HG02678 (cell line): ENCODE data around the gene DENND1A.

Experiments used
- ATAC-seq: cut with Tn5 transposase; IDR thresholded peaks from one replicate; pipeline ENCODE4 v1.9.1; 2021; ENCODE audit warnings: mild to moderate bottlenecking, moderate library complexity; ENCODE audit not compliant: unreplicated experiment

DENND1A gene

DNA sequence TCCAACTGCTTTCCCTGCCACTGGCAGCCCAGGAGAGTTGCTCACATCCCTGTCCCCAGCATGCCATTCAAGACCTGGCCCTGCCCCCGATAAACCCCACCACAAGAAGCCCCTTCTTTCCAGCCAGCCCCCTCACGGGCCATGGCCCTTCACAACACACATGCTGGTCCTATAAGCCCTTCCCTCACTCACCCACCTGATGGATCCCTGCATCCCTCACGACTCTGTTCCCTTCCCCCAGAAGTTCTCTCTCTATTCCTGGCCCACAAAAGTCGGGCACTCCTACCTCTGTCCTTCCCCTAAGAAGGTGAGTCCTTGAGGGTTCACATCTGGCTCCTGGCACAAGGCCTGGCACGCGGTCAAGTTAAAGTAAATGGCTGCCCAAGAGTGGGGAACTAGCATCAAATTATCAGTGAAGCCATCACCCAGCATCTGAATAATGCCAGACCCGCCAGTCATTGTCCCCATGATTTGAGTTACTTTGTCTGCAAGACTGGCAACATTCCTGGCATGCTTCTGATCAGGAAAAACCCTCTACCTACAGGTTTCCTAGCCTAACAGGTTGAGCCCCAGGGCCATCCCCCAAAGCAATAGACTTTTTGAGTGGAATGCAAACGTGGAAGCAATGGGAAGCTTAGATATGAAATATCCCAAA is 508.0 kb downstream of the DENND1A start:
- no peak for ATAC-seq

DNA sequence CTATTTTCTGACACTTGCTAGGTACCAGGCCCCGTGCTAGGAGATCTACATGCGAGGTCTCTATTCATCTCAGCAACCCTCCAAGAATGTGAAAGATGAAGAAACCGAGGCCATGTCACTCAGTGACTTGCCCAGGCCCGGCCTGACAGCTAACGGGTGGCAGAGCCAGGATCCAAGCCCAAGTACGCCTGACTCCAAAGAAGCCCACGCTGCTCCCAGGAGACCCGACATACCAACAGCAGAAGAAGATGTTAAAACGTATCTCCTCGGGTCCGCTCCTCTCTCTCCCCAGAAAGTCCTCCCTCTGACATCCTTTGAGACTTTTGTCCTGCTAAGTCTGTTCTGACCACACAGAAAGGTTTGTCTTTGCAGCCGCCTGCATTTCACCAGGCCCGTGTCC is 508.7 kb downstream of the DENND1A start:
- no peak for ATAC-seq

DNA sequence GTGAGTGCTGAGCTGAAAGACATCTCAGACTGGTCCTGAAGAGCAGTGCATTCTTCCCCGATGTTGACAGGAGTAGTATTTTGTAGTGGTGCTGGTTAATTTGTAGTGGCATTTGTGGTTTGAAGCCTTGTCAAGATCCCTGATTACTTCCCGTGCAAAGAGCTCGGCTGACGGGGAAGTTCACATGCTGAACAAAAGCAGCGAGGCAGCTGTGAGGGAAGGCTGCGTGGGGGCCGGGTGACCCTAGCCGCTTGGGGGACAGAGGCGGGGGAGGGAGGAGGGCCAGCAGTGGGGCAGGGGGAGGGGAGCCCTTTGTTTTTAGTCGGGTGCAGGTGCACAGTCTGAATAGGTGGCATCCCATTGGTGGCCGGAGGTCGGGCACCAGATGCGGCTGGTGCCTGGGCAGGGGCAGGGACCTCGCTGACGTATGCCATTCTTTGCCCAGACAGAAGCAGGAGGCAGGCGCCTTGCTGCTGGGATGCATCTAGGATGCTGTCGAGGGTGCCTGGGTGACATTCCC is 509.3 kb downstream of the DENND1A start:
- no peak for ATAC-seq

DNA sequence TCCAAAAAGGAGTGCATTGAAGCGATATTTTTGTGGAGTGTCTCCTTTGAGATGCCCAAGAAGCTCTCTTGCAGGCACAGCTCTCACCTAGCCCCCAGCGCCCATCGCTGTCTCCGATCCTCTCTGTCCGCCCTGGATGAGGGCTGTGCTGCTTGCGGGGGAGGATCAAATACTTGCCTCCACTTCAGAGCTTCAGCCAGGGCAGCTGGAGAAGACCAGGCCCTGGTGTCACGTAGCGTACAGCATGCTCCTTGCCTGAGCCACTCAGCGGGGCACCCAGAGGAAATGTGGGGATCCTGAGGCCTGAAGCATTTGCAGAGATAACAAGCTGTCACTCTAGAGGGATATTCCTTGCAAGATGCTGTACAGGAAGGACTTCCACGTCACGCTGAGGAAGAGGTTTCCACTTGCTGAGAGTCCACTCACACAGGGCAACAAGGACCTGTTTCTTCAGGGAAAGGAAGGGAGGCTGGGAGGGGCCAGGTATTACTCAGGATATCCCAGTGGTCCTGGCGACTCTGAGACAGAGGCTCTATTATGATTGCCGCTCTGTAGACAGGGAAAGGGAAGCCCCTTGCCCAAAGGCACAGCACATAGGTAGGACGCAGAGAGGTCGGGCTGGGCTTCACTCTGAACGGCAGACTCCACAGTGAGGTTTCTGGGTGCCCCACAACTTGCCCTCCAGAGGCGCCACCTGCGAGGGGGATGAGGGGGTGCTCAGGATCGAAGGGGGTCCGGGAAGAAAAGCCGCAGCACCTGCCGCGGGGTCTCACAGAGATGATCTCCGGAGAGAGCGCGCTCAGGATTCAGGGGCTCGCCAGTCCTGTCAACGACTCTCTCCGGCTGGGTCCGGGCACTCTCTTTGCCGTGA is 510.0 kb downstream of the DENND1A start:
- no peak for ATAC-seq

DNA sequence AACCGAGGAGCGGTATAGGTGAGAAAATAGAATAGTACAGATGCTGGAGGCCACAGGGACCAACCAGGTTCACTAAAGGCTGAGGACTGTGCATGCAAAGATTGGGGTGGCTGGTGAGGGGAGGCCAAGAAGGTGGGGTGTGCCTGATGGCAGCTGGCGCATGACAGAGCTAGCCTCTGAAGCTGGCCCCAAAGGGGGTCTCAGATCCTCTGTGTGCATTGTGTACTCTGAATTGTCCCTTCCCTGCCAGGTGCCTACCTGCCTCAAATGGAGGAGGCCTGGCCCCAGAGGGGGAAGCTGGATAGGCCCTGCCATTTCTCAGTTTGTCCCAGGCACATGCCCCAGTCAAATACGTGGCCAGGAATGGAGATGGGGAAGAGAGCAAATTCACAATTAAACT is 510.8 kb downstream of the DENND1A start:
- ATAC-seq: no peak

DNA sequence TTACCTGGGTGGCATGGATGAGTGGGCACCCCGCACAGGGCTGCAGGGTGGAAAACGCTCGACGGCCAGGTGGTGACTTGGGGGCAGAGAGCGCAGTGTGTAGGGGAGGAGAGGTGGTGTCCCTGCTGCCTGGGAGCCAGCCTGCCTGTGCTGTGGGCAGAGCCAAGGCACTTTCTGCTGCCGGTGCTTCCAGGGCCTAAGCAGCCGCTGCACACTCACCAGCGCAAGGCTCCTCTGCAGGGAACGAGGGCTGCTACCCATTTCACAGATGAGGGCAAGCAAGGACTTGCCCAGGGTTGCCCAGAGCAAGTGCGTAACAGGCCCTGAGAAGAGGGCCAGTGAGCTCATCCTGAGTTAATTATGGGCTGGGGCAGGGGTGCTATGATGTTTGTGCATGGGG is 511.4 kb downstream of the DENND1A start:
- no peak for ATAC-seq

DNA sequence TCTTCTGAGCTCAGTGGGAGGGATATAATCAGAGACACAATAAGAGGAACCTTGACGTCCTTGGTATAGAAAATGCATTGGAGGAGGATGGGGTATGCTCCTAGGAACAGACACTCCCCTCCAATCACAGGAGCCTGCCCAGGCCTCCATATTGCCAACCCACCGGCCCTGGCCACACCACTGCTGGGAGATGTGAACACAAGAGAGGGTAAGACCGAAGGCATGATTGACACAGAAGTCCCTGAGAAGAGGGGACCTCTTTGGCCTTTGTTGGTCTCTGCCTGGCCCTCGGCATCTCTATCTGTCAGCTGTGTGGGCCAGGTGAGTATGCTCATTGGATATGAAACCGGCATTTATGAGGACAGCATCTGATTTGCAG is 511.9 kb downstream of the DENND1A start:
- ATAC-seq: no peak

DNA sequence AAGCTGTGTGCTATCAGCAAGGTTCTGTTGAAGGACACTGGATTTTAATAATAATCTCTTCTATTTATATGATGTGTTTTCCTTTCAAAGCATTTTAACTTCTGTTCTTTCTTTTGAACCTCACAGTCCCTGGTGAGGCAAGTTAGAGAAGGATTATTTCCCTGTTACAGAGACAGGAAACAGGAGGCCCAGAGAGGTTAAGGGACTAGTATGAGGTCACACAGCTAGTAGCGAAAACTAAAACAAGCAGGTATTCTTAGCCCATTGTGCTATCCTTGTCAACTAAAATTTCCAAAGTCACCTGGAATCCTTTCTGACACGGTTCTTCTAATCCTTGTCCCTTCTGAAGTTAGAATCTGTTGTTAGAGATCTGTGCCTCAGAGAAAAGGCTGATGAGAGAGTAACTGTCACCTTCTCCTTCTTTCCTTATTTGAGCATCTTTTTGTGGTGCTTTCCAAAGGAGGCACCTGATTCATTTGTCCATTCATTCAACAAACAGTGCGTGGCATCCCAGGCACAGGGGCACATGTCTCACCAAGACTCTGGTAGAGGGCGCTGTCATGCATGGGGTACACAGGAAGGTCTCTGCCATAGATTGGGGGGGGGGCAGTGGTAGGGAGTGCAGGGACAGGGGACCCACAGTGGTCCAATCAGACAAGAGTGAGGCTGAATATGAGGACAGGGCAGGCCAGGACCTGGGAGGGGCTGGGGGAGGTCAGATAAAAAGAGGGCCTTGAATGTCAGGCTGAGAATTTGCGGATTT is 512.5 kb downstream of the DENND1A start:
- no peak for ATAC-seq

DNA sequence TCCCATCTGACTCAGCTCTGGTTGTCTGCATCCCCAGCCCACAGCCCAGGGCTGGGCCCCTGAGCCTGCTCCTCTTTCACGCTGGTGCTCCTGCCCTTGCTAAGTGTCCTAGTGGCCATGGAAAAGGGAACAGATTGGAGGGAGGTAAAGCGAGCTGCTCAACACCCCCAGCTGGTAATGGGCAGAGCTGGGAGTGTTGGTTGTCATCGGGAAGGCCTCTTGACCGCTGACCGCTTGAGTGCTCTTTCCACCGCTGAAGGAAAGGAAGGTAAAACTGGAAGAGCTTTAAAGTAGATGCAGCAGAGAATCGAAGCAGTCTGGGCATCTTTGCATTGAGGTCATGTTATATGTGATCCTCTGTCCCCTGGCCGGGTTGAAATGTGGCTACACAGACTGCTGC is 513.8 kb downstream of the DENND1A start:
- no peak for ATAC-seq

DNA sequence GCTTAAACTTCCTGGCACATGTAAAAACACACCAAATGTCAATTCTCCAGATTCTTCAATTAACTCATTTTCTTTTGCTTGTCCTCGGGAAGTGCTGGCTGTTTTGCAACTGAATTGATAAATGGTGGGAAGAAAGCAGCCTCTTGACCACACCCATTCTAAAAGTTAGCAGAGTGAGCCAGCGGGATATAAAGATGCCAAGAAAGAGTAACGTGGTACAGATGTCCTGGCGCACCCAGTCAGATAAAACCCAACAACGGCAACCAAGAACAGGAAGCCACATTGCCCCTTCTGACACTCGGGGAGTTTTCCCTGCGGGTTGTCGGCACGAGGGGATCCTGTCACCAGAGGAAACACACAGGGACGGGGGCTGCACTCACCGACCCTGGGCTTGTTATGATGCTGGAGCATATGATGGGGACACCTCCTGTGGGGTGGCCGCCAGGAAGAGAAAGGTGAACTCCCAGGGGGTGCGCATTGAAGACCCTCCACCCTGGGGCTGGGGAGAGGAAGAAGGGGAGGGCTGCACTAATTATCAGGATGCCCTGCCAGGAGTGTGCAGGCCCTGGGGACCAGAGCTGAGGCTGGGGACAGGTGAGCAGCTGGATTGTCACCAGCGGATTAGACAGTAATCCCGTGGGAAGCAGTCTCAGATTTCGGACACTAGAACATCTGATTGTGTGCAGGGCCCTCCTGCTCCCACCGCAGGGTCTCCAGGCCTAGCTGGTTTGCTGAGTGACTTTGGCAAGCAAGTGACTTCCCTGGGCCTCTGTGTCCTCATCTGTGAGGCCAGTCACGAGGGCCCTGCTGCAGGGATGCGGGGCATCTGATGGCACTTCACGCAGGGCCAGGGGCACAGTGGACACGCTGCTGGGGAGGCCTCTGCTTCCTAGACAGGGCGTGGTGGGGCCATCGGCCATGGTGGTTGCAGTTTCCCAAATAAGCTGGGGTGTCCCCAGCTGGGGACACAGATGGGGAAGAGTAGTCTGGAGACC is 514.7 kb downstream of the DENND1A start:
- no peak for ATAC-seq

DNA sequence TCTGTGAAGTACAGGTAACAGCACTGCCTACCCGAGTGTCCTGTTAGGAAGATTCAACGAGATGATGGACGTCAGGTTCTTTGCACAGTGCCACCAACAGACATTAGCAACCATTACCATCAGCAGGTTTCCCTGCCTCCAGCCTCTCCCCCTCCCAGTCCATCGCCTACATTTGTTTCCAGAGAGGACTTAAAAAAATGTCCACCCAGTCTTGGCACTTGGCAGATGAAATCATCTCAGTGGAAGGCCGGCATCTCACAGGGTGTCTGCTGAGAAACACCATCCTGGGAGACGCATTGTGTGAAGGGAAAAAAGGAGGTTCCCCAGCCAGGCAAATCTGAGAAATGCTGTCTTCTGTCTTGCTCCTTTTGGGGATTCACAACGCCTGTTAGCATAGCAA is 515.7 kb downstream of the DENND1A start:
- no peak for ATAC-seq

DNA sequence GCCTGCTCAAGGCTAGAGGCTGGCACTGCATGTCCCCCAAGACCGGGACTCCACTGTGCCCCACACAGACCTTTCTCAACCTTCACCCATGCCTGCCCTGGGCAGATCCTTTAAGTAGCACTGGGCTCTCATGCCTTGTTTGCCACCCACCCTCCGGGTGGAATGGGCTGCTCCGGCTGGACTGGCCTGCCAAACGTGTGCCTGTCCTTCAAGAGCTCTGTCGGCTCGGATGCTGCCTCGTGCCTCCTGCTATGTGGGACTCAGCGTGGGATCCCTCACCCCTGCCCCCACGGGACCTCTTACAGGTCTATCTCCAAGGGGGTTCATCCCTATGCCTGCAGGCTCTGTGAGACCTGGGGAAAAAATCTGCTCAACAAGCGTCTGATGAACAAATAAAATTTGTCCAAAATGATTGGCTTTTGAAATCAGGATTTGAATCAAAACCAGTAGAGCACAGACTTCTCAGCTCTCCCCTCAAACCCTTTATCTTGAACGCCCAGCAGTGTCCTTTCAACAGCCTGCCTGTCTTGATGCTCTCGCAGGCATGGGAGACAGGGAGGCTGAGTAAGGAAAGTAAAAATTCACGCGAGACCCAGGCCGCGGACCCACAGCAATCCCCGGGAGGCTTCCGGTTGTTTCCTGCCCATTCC is 517.6 kb downstream of the DENND1A start:
- no peak for ATAC-seq

DNA sequence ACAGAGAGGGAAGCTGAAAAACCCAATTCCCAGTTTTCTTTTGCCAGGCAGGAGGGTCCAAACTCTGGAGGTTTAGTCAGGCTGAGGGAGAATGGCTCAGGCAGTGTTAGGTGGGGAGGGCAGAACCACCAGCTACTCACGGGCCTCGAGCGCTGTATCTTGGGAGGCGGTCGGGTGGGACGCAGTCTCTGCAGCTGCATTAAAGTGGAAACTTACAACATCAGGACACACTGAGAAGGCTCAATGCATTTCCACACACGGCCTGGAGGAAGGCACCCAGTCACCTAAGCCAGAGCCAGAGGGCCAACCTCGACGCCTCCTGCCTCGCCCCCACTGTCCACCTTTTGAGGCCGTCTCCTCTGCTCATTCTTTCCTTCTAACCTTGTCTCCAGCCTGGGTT is 518.3 kb downstream of the DENND1A start:
- no peak for ATAC-seq

DNA sequence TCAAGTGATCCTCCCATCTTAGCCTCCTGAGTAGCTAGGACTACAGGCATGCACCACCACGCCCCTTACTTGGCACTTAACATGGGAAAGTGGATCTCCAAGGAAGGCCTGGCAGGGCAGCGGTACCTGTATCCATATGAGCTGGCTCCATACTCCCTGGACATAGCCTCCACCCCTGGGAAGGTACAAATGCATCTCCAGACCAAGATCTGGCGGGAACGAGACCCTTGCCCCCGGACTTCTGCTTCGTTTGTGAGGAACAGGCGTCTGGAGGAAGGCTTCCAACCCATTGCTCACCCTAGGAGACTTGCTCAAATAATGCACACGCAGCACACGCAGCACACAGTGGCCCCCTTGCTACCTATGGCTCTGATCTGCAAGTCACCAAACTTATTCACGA is 518.7 kb downstream of the DENND1A start:
- ATAC-seq: no peak

DNA sequence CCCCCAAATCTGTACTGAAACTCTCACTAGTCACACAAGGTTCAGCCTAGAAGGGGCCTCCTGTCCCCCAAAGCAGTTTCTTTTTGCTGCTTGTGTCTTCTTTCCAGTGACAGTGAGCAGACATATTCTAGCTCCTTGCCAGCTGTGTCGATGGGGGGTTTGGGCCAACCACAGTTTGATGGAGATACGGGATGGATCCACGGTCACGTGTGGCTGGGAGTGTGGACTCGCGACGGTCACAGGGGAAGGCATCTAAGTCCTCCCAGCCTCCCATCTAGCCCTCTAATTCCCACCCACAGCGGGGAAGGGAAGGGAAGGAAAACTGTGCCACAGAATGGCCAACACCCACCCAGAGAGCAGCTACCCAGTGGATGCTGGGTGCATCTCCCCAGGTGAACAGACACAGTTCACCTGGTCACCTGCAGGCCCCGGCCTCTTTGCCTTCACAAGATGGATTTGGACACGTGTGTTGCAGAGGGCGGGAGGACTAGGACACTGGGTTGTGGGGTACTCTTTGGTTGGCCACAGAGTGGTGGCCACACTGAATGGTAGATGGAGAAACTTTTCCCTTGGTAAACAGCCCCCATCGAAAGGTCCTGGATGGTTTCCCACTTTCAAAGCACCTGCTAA is 519.5 kb downstream of the DENND1A start:
- no peak for ATAC-seq

DNA sequence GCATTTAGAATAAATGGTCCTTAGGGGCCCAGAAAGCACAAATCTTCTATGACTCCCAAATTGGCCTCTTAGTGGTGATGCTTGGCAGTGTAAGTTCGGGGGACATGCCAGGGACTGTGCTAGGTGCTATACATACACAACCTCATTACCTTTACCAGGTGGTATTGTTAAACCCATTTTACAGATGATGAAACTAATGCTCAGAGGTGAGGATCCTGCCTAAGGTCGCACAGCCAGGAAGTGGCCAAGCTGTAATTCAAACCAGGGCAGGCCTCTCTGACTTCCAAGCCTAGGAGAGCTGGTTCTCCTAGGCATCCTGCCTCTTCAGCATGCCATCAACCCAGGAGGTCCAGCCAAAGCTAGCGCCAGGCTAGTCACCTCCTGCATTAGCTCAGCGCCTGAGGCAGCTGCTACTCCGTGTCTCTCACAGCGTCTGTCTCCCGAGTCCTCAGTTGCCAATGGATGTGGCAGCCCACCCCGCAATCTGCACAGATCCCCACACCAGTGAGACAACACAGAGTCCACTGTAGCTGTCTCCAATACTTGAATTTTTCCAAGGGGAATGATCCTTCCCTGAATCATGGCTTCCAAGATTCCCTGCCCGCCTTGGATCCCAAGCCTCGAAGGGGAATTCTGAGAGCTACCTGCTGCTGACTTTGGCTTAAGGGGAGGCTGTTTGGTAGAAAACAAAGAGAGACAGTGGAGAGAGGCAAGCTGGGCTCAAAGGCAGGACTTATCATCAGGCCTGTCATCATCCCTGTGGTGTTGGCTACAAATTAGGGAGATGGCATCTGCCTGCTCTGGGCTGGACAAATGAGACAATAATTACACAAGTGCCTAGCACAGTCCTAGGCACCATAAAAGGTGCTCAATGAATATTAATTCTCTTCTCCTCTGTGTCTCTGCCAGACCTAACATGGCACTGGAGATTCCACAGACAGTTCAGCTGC is 521.3 kb downstream of the DENND1A start:
- ATAC-seq: no peak

DNA sequence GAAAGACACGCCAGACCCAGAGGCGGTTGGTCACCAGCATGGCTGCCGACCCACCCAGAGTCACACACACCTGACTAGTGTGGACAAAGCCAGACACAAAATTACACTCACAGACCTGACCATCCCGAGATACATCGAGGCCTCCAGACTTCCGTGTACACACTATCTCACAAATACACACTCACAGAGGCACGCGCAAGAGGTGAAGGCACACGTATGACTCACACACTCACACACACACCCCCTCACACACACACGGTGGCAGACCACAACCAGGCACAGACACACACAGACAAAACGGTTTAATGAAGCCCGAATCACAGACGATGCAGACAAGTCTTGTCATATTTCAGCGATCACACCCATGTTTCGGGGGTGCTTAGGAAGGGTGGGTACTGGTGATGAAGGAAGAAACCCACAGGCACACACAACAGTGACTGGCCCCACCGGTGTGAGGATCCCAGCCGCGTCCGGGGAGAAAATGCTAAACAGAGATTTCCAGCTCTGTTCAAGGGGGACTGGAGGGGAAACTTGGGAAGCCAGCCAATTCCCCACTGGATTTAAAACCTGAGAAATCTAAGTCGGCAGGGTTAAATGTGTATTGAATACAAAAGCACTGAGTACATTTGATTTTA is 522.6 kb downstream of the DENND1A start:
- ATAC-seq: no peak

DNA sequence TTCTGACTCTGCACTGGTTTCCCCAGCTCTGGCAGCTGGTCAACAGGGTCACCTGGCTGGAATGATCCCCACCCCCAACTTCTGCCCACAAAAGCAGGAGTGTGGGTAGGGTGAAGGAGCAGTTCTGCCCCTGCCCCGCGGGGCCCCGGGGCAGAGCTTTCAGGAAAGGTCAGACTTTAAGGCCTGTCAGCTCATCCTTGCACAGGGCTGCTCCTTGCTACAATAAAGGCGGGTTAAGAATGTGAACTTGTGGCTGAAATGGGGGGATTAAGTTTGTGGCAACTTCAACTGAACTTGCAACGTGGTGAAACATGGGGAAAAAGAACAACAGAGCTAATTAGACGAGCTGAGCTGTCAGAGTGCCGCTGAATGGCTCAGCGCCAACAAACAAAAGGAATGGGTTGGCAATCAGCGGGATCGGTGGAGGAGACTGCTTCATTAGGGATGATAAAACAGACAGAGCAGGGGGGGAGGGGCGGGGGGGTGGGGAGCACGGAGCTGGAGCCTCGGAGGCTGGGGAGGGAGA is 523.2 kb downstream of the DENND1A start:
- ATAC-seq: no peak
